GM19025 (cell line): ENCODE data around the gene SORL1.
"Not testable (repeated sequence)": the region's sequence is repeated elsewhere in the genome, so short reads cannot be mapped to it uniquely, and the experiment has no call there.

Experiments used
- ATAC-seq: cut with Tn5 transposase; IDR thresholded peaks from one replicate; pipeline ENCODE4 v1.9.1; 2021; ENCODE audit warnings: mild to moderate bottlenecking, low read depth, moderate library complexity; ENCODE audit not compliant: unreplicated experiment

SORL1 gene

GRCh38 chr11:121608545-121609098 is 156.5 kb downstream of the SORL1 start:
- no peak for ATAC-seq

- ATAC-seq = no peak
Observed at GRCh38 chr11:121610706-121611105, 158.6 kb downstream of the SORL1 start.

- no peak for ATAC-seq
Observed at GRCh38 chr11:121611242-121611641, 159.1 kb downstream of the SORL1 start.

- no peak for ATAC-seq
Observed at GRCh38 chr11:121613724-121614123, 161.6 kb downstream of the SORL1 start.

GRCh38 chr11:121614636-121615240 is 162.6 kb downstream of the SORL1 start:
- ATAC-seq = no peak

- no peak for ATAC-seq
Observed at GRCh38 chr11:121615501-121615900, 163.4 kb downstream of the SORL1 start.

GRCh38 chr11:121618516-121618915 is 166.4 kb downstream of the SORL1 start:
- ATAC-seq = no peak

GRCh38 chr11:121625777-121626506 is 173.8 kb downstream of the SORL1 start:
- no peak for ATAC-seq

- ATAC-seq = no peak
Observed at GRCh38 chr11:121626507-121626875, 174.4 kb downstream of the SORL1 start.

GRCh38 chr11:121626980-121627379 is 174.9 kb downstream of the SORL1 start:
- no peak for ATAC-seq

GRCh38 chr11:121630041-121630440 is 177.9 kb downstream of the SORL1 start:
- ATAC-seq = no peak

- no peak for ATAC-seq
Observed at GRCh38 chr11:121631456-121631855, 179.3 kb downstream of the SORL1 start.

GRCh38 chr11:121634273-121634672 is 182.2 kb downstream of the SORL1 start:
- ATAC-seq = no peak

- ATAC-seq = no peak
Observed at GRCh38 chr11:121634889-121635288, 182.8 kb downstream of the SORL1 start.

- ATAC-seq = no peak
Observed at GRCh38 chr11:121636081-121636799, 184.1 kb downstream of the SORL1 start.

GRCh38 chr11:121636800-121637176 is 184.7 kb downstream of the SORL1 start:
- ATAC-seq = no peak

GRCh38 chr11:121637587-121637986 is 185.5 kb downstream of the SORL1 start:
- not testable (repeated sequence) for ATAC-seq

- no peak for ATAC-seq
Observed at GRCh38 chr11:121643479-121644186, 191.5 kb downstream of the SORL1 start.

GRCh38 chr11:121644187-121644512 is 192.0 kb downstream of the SORL1 start:
- no peak for ATAC-seq

- no peak for ATAC-seq
Observed at GRCh38 chr11:121645001-121645400, 192.9 kb downstream of the SORL1 start.

- no peak for ATAC-seq
Observed at GRCh38 chr11:121645596-121645995, 193.5 kb downstream of the SORL1 start.
